HG03095 (cell line): ENCODE measurements around the gene RECQL.
A peak's percentile ranks its signal among the peaks of the same experiment; 100 is the strongest.
"Not testable (repeated sequence)": the region's sequence is repeated elsewhere in the genome, so short reads cannot be mapped to it uniquely, and the experiment has no call there.

Experiments used
- ATAC-seq: cut with Tn5 transposase; IDR thresholded peaks from one replicate; pipeline ENCODE4 v1.9.1; 2021; ENCODE audit warnings: moderate library complexity; ENCODE audit not compliant: unreplicated experiment

Gene RECQL

DNA sequence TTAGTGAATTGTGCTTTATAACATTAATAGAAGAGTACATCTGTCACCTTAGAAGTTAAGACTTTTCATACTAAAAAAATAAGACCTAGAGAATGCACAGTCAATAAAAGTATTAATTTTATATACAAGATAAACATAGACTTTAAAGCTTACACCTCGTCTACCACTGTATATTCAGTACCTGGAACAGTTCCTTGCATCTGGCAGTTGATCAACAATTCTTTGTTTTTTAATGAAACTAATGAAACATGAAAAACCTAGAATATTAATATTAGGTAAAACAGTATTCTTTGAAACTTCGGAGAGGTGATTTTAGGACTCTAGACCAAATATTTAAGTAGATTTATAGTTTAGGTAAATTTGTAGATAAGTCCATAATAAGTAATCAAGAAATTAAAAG is 4.5 kb upstream of the RECQL start:
- ATAC-seq, result no peak

DNA sequence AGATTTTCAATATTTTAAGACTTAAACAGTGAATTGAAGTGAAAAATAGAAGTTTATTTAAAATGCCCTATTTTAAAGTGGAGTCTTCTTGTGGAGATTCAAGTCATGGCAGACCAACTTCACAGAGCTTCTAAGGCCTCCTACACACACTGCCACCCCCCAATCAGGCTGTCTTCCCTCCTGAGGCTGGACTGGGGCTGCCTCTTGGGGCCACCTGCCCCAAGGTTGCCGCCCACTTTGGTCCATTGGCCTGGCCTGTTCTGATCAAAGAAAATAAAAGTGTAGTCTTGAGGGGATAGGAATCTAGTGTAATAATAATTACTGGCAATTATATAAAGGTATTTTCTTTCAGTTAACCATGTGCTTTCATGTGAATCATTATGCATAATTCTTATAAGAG is 1.4 kb upstream of the RECQL start:
- ATAC-seq, result no peak

DNA sequence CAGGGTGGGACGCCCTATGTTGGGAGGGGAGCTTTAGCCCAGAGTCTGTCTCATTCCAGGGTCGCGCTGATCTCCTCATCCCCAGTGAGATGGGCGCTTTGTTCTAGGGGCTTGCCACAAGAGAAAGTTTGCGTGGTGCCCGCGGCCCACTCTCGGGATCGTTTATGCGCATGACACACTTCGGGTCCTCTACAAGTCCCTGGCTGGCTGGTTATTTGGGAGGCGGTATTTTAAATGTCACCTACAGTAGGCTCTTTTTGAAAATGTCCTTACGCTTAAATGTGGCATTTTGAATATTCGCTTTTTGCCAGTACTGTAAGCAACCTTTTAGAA is 695 bp upstream of the RECQL start:
- ATAC-seq, result peak; percentile 4

DNA sequence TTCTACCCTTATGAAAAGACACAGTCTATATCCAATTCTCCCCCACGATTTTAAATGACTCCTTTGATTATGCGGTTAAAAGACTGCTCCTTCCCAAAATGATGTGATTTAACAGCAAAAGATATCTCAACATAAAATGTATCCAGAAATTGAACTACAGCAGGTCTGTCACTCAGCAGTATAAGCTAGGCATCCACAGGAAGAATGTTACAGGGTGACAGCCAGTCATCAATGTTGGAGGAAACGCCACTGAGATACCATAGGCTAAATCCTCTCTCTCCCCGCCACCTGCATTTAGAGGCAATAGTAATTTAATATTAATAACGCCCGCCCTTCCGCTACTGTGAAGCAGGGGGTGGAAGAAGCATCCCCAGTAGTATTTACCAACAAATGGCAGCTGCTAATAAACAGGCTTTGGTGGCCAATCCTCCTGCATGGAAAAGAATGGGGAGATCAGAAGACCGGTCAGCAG is 613 bp downstream of the RECQL start:
- peak; percentile 0 for ATAC-seq

DNA sequence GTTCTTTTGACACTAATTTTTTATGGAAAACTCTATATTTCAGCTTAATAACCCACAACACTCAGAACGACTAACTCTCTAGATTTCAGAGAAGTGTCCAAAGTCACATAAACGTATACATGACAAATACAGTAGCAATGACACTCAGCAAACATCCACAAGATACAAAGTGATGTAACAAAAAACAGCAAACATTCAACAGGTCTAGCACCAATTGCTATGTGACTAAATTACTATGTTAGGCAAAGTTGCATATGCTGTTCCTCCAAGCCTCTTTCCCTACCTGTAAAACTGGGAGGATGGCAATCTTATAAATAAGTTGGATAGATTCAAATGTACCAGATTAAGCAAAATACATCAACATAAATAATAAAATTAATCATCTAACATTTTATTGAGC is 1.7 kb downstream of the RECQL start:
- no peak for ATAC-seq

DNA sequence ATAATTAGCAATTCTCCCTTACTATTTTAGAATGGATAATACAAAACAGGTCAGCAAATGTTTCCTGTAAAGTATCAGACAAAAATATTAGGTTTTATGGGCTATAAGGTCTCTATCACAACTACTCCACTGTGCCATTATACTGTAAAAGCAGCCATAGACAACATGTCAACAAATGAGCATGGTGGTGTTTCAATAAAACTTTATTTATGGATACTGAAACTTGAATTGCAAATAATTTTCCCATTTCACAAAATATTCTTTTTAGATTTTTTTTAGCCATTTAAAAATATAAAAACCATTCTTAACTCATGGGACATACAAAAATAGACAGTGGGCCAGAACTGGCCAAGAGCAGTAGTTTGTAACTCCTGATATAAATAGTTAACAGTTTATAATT is 15.4 kb downstream of the RECQL start:
- ATAC-seq, result no peak

DNA sequence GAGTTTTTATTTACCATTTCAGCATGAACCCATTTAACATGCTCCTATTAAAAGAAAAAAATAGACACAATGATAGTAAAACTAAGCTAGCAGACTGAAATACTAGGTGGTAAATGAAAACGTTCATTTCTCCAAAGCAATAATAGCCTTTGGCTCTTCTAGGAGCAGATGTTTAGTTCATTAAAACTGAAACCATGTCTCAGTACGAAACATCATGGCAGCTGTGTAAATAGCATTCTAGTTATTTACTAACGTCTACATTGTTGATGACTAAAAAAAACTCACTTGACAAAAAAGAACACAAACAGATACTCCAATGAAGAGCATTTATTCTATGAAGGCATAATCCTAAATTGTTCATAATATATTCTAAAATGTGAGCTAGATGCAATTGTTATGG is 17.9 kb downstream of the RECQL start:
- ATAC-seq, result no peak

DNA sequence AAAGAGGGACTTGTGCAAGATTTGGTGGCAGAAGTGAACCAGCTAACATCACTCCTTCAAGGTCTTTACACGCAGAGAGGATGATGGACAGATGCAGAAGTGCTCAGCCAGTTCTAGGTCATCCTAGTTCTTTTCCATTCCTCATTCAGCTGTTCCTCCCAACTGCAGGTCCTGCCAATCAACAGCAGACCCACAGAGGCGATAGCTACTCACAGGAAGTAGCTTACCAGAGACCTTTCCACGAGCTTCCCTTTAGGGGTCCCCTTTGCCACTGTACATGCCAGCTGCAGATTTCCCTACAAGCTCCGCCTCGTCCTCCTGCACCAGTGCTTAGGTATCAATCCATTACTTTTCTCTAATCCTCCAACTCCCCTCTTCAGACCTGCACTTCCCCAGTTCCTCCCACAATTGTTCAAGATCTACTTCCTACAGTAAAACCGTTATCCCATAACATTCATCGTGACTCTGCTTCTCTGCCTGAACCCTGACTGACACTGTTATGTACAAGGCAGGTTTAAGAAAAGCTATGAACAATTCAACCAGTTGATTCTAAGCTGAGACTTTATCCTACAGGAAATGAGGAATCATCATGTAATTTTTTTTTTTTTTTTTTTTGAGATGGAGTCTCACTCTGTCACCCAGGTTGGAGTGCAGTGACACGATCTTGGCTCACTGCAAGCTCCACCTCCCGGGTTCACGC is 22.5 kb downstream of the RECQL start:
- ATAC-seq, result no peak

DNA sequence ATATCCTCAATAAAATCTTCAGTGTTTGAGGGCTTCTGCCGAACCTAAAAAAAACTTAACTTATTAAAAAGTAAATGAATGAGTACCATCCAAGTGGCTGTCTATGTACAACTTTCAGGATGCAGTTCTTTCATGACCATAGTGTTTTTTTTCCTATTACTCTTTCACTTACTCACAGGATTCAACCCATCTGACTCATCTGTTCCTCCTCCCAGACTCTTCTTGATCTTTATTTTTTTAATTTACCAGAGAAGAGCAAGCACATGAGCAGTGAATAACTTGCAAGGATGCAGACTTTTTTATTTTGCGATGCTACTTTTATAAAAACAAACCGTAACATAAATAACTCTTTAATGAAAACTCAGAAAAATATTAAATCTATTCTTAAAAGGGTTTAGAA is 24.5 kb downstream of the RECQL start:
- ATAC-seq, result no peak

DNA sequence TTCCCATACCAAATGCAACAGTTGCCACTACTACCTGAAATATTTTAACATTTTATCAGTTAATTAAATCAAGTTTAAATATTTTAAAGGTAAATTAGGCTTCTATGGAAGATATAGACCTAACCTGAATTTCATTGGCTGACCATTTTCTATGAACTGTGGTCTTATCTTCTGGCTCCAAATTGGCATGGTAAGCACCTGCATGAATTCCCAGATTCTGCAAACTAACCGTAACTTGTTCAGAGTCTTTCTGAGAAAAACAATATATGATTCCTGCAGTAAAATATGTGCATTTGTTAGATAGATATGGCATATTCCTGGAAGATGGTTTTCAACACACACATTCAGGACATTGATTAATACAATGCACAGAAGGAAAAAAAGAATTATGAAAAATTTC is 25.9 kb downstream of the RECQL start:
- no peak for ATAC-seq

DNA sequence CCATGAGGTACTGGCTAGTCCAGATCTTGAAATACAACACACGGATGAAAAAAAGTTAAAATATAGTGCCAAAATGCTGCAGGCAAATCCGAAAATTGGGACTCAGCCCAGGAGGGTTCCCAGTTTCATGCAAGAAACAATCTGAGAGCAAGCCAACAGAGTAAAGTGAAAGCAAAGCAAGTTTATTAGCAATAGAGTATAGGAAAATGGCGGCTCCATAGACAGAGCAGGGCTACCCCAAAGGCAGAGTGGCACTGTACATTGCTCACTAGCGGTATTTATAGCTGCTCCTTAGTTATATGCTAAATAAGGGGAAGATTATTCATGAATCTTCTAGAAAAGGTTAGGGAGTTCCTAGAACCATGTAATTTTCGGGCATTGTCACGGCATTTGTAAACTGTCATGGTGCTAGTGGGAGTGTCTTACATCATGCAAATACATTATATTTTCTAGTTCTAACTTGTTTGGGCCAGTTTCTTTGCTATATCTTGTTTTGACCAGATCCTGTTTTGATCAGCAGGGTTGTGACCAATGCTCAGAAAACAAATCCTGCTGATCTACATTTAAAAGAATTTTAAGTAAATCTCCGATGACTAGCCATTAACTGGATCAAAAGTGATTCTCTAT is 29.1 kb downstream of the RECQL start:
- ATAC-seq, result no peak

DNA sequence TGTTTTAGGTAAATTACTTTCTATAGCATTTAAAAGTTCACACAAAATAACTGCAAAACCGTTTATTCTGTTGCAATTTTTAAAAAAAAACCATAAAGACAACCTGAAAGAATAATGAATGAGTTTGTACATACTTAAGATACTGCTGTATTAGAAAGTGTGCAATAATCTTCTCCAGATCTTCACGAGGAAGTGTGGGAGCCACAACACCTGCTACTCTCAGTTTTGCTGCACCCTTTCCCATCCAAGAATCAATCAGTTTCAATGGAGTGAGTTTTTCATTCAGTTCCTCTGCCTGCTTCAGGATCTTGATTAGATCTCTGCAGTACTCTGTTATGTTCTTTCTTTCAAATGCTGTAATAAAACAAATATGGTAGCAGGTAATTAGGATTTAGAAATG is 30.1 kb downstream of the RECQL start:
- ATAC-seq, result no peak

DNA sequence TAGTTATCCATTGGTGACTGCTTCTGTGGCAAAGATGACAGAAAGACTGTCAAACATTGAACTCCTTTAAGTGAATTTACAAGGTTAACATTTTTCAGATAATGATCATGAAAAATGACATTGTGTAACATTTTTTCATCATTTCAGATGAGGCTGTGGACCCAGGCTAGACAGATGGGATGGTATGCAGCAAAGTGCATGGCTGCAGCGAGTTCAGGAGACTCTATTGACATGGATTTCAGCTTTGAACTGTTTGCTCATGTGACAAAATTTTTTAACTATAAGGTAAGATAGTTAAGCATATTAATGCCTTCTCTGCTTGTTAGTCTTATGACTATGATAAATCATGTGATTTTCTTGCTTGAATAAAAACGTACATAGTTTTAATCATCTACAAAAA is 34.1 kb downstream of the RECQL start:
- not testable (repeated sequence) for ATAC-seq

DNA sequence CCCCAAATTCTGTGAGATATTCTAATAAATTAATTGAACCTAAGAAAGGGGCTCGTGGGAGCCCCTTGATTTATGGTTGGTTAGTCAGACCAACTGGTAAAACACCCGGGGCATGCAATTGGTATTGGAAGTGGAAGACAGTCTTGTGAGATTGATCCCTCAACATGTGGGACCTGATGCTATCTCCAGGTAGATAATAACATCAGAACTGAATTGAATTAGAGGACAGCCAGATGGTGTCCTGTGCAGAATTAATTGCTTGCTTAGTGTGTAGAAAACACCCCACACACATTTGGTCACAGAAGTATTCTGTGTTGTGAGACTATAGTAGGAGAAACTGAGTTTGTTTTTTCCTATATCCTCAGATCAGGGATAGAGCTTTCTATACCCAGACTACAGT is 42.0 kb downstream of the RECQL start:
- ATAC-seq, result no peak

DNA sequence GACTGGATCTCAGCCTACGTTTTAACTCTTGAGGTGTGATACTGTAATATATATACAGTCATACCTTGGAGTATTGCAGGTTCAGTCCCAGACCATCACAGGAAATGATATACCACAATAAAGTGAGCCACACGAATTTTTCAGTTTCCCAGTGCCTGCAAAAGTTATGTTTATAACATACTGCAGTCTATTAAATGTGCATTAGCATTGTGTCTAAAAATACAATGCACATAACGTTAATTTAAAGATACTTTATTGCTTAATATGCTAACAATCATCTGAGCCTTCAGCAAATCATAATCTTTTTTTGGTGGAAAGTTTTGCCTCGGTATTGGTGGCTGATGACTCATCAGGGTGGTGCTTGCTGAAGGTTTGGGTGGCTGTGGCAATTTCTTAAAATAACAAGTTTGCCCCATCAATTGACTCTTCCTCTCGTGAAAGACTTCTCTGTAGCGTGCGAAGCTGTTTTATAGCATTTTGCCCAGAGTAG is 45.1 kb downstream of the RECQL start:
- no peak for ATAC-seq

DNA sequence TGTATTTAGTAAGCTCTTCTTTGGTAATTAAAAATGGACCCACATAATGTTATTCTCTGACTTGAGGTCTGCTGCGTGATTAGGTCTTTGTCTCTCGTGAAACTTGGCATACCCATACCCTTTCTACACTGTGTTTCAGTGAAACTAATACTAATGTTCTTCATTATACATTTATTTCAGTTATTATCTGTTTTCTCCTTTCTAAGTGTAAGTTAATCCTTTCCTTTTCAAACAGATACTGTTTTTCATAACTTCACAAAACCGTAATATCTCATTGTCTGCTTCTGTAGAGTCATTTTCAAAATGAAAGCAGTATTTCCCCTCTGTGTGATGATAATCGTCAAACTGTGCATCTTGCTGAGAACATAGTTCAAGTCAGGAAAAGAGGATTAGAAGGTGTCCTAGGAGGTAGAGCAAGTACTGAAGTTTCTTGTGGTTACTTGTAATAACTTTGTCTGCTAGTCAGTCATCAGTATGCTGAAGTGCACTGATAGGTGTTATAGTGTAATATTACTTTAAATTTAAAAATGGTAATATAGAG is 48.1 kb downstream of the RECQL start:
- ATAC-seq, result no peak

DNA sequence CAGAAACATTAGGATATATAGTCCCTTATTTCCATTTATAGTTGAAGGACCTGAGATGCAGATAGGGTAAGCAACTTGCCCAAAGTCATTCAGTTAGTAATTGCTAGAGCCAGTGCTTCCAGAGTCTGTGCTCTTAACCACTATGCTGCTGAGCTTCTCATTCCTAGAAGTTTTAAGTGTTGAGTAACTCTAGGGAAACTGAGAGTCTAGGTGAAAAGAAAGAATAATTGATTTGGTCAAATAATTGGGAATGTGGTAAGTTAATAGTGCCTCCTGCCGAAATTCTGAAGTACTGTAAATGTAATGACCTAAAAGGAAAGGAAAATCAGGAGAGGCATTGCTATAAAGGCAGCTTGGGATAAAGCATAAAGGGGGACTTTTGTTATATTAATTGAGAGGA is 49.9 kb downstream of the RECQL start:
- no peak for ATAC-seq

DNA sequence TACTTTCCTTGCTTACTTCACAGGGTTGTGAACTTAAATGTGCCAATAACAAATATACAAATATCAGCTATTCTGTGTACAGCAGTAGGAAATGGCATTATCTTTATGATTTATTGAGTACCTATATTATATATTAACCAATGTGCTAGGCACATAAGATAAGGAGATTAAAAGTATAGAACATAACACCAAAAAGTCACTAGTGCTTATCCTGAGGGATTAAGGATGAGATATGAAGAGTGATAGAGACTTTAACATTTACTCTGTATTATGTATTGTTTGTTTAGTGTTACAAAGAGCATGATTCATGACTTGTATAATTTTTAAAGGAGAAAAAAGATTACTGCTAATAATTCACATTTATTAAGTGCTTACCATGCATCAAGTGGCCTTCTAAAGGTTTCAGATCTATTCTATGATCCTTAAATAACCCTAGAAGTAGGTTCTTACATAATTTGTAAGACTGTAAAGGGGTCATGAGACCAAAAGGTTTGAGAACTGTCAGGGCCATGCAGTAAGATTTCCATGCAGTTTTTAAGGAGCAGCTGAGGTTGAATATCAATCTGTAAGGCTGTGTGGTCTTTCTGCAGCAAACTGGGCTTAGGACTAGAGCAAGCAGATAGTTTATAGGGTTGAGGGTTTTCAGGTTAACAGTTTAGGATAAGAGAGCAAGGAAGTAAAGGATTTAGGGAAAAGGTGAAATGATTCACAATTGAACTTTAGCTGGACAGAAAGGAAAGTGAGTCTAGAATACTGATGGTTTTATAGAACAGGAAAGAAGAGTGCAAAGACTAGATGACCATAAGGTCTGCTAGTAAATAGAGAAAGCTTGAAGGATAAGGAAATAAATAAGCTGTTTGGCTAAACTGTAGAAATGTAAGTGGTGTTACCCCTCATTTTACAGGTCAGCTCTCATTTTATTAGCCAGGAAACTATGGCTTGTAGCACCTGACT is 57.0 kb downstream of the RECQL start:
- no peak for ATAC-seq

DNA sequence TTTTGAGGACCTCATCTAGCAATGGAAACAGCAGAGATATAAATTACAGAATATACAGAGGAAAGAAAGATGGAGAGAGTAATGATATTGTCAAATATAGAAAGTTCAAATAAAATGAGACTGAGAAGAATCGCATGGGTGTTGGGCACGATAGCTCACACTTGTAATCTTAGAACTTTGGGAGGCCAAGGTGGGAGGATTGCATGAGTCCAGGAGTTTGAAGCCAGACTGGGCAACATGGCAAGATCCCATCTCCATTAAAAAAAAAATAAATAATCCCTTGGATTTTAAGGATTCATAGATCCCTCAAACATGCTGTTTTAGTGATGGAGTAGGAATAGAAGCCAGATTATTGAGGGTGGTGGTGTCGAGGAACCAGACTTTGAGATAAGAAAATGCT is 62.1 kb downstream of the RECQL start:
- ATAC-seq, result no peak

DNA sequence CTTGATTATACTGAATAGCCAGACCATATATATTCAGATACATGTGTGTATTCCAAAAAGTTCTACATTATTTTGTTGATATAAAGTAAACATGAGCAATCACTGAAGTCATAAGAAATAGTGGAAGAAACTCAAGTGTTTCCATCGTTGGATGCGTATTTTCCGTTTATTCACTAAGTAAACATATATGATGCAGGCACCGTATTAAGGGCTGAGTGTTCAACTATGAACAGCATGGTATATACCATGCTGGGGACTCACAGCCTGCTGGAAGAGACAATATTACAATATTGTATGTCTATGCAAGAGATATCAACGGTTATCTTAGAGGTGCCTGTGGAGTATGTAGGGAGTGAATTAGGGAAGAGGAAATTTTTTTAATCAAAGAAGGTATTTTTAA is 62.8 kb downstream of the RECQL start:
- no peak for ATAC-seq

DNA sequence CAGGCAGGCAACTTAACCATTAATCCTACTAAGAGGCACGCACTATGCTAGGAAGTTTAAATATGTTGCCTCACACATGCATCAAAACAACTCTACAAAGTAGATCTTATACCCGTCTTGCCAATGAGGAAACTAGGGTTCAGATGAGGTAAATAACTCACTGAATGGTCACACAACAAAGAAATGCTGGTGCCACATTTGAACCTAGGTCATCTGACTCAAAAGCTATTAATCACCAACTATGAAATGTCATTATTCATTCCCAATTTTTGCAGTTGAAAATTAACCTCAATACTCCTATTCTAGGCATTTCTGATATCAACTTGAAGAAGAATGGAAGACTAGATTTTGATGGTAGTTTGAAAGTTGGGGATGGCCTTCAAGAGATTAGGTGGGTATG is 66.7 kb downstream of the RECQL start:
- ATAC-seq, result no peak
